HCT116 (cell line): ENCODE measurements around the gene OSBPL10. TPM values are rescaled to one million over a fixed set of nuclear protein-coding genes. Genes with fewer than 3 reads are reported as not detected.

ENCODE experiments used
- ATAC-seq: fragments of 200-7000 bp; cut with Tn5 transposase; 2 replicates; pipeline ENCODE4 v1.9.1; 2020; ENCODE audit warnings: mild to moderate bottlenecking, moderate library complexity
- BruUV-seq: library from RNA; stranded (reverse); fragments of 400-500 nt; replicated peaks from 2 replicates; lab custom pipeline; 2021; lab: Mats Ljungman, UMichigan
- CTCF ChIA-PET: fragments of 300-600 bp; sonication (Branson Sonifier 250); formaldehyde crosslinking; loops from one replicate; lab custom pipeline; 2021; ENCODE audit warnings: antibody characterized with exemption; lab: Charles Lee
- POLR2A ChIA-PET: fragments of 300-600, 350-600 bp; sonication (Branson Sonifier 250); formaldehyde crosslinking; loops from one replicate; lab custom pipeline; 2021; ENCODE audit warnings: antibody characterized with exemption; lab: Charles Lee
- RAD21 ChIA-PET, 2 experiments: fragments of 300-600 bp; sonication (Branson Sonifier 250); formaldehyde crosslinking; loops; one replicate each; lab custom pipeline; 2023; ENCODE audit warnings: low total read pairs in 2 of 2; ENCODE audit not compliant: uncharacterized antibody in 2 of 2, unreplicated experiment in 2 of 2, low non-redundant PET in 1 of 2; lab: Charles Lee
- DNase-seq: peaks from one replicate; pipeline ENCODE4 v3.0.0-alpha.2; 2010; ENCODE audit warnings: low read depth, low spot score
- H2AFZ ChIP-seq: fragments of 200-600 bp; shearing (Covaris generic), sonication (generic); 2 replicates; pipeline ENCODE4 v1.6.1; 2017; ENCODE audit warnings: low read depth, mixed run types, mixed read lengths, antibody characterized with exemption, low read length; ENCODE audit not compliant: poor library complexity, severe bottlenecking
- H3K27ac ChIP-seq: 2 replicates; pipeline ENCODE4 v1.5.1; 2012; ENCODE audit warnings: low read depth, low read length
- H3K27me3 ChIP-seq: fragments of 200-600 bp; sonication (generic); 2 replicates; pipeline ENCODE4 v1.6.1; 2016; ENCODE audit warnings: mixed run types, low read length, mixed read lengths; ENCODE audit not compliant: insufficient read depth
- H3K36me3 ChIP-seq, 2 experiments: fragments of 200-500 bp in 1 of 2; fragments of 200-600 bp in 1 of 2; sonication (Bioruptor generic) in 1 of 2; sonication (generic) in 1 of 2; 2 replicates each; pipeline versions ENCODE4 v1.5.1 to v1.6.1; 2014 to 2016; ENCODE audit warnings: low read length in 2 of 2, inconsistent platforms in 1 of 2, mixed read lengths in 1 of 2, mixed run types in 1 of 2; ENCODE audit not compliant: insufficient read depth in 2 of 2, control insufficient read depth in 1 of 2
- H3K4me1 ChIP-seq, 2 experiments: fragments of 200-600 bp in 1 of 2; sonication (generic) in 1 of 2; 2 replicates each; pipeline versions ENCODE4 v1.5.1 to v1.6.1; 2012 to 2017; ENCODE audit warnings: low read length in 2 of 2, inconsistent platforms in 1 of 2, mild to moderate bottlenecking in 1 of 2, mixed read lengths in 1 of 2, mixed run types in 1 of 2, moderate library complexity in 1 of 2; ENCODE audit not compliant: insufficient read depth in 2 of 2, control insufficient read depth in 1 of 2
- H3K4me2 ChIP-seq: fragments of 200-600 bp; sonication (generic); 2 replicates; pipeline ENCODE4 v1.6.1; 2017; ENCODE audit warnings: mixed run types, low read length, mixed read lengths
- H3K4me3 ChIP-seq, 2 experiments: fragments of 200-600 bp in 1 of 2; sonication (generic) in 1 of 2; replicated peaks in 1 of 2; 2 replicates each; pipeline ENCODE4 v1.5.1; 2011 to 2016; ENCODE audit warnings: low read length in 2 of 2, control low read depth in 1 of 2, low read depth in 1 of 2, mild to moderate bottlenecking in 1 of 2, mixed read lengths in 1 of 2, mixed run types in 1 of 2
- H3K79me2 ChIP-seq: fragments of 200-600 bp; sonication (generic); 2 replicates; pipeline ENCODE4 v1.6.1; 2017; ENCODE audit warnings: mild to moderate bottlenecking, mixed run types, low read length, moderate library complexity, mixed read lengths; ENCODE audit not compliant: insufficient read depth
- H3K9ac ChIP-seq: fragments of 200-600 bp; sonication (generic); 2 replicates; pipeline ENCODE4 v1.6.1; 2016; ENCODE audit warnings: low read length, mixed read lengths
- H3K9me2 ChIP-seq: fragments of 200-600 bp; sonication (generic), shearing (Covaris generic); 2 replicates; pipeline ENCODE4 v1.6.1; 2017; ENCODE audit warnings: mixed run types, mild to moderate bottlenecking, moderate library complexity; ENCODE audit not compliant: insufficient read depth
- H3K9me3 ChIP-seq, 2 experiments: fragments of 200-500 bp in 1 of 2; fragments of 200-600 bp in 1 of 2; sonication (Bioruptor generic) in 1 of 2; sonication (generic) in 1 of 2; 2 replicates each; pipeline ENCODE4 v1.6.1; 2014 to 2017; ENCODE audit warnings: low read length in 2 of 2, mixed read lengths in 2 of 2, inconsistent platforms in 1 of 2, low read depth in 1 of 2, mild to moderate bottlenecking in 1 of 2, mixed run types in 1 of 2, moderate library complexity in 1 of 2; ENCODE audit not compliant: control insufficient read depth in 1 of 2, insufficient read depth in 1 of 2
- H4K20me1 ChIP-seq: fragments of 200-600 bp; sonication (generic), shearing (Covaris generic); 2 replicates; pipeline ENCODE4 v1.6.1; 2017; ENCODE audit warnings: mixed run types, mild to moderate bottlenecking, moderate library complexity; ENCODE audit not compliant: insufficient read depth
- CBX3 ChIP-seq: IDR thresholded peaks from 2 replicates; pipeline ENCODE4 v1.6.1; 2012; ENCODE audit warnings: low read depth
- FOSL1 ChIP-seq: IDR thresholded peaks from 2 replicates; pipeline ENCODE4 v1.6.1; 2012; ENCODE audit warnings: low read depth
- RAD21 ChIP-seq: IDR thresholded peaks from 2 replicates; pipeline ENCODE4 v1.6.1; 2012; ENCODE audit warnings: low read depth, mild to moderate bottlenecking
- REST ChIP-seq: IDR thresholded peaks from 2 replicates; pipeline ENCODE4 v1.6.1; 2012; ENCODE audit warnings: low read depth
- ZNF274 ChIP-seq: fragments of 200-500 bp; sonication (Bioruptor generic); IDR thresholded peaks from 2 replicates; pipeline ENCODE4 v1.6.1; 2014; ENCODE audit warnings: mild to moderate bottlenecking, low read depth, low read length, inconsistent platforms
- intact Hi-C: fragments of 100-400 bp; cut with micrococcal nuclease; formaldehyde crosslinking; loops from 2 replicates; pipeline ENCODE4 v1.10.0; 2022
- total RNA-seq: library from RNA; stranded (reverse); gene quantifications from one replicate; pipeline ENCODE4 v1.2.1, GENCODE V29; 2021; ENCODE audit not compliant: unreplicated experiment

Gene OSBPL10
- total RNA-seq, 1 experiment from 2014 or later, result 25.8 TPM

GRCh38 chr3:31758322-31758965 lies 222.6 kb downstream of the OSBPL10 start:
- Histone ChIP-seq H3K79me2 (no peaks in the 10 kb centered on the region), H4K20me1 (no peaks in the 10 kb centered on the region), H3K27ac (no peak overlapping the region), H3K4me2 (no peak overlapping the region), H3K36me3 (no peaks in the 10 kb centered on the region), H3K27me3 (no peaks in the 10 kb centered on the region), H2AFZ (no peak overlapping the region), H3K9ac (no peak overlapping the region), H3K9me2 (no peaks in the 10 kb centered on the region), H3K9me3 (no peaks in the 10 kb centered on the region), H3K4me1 (no peaks in the 10 kb centered on the region), H3K4me3 (no peak overlapping the region)
- ChIA-PET POLR2A (no interaction called here), CTCF (no interaction called here), RAD21 (no interaction called here)
- TF ChIP-seq REST (no peak), FOSL1 (no peak), CBX3 (no peak), ZNF274 (no peak), RAD21 (no peak)
- no peak for DNase-seq
- BruUV-seq, result no TSS peak
- ATAC-seq, result no peak
- intact Hi-C loops, result no loop called here
